HL-60 (cell line): Measurements from ENCODE around the gene SF3A2.

Experiments
- DNase-seq, 2 experiments: peaks; one replicate each; pipeline ENCODE4 v3.0.0-alpha.2; 2010 to 2020; ENCODE audit warnings: low read depth in 1 of 2, low spot score in 1 of 2
- H3K27ac ChIP-seq: fragments of 250-450 bp; sonication (Bioruptor Pico); replicated peaks from 2 replicates; pipeline ENCODE4 v1.5.1; 2020; ENCODE audit warnings: mild to moderate bottlenecking, moderate library complexity
- H3K27me3 ChIP-seq: fragments of 250-450 bp; sonication (Bioruptor Pico); 2 replicates; pipeline ENCODE4 v1.5.1; 2021; ENCODE audit warnings: mild to moderate bottlenecking, moderate library complexity; ENCODE audit not compliant: insufficient read depth, poor library complexity, severe bottlenecking
- H3K4me3 ChIP-seq: replicated peaks from 2 replicates; pipeline ENCODE4 v1.5.1; 2011; ENCODE audit warnings: mild to moderate bottlenecking, control low read depth, low read length; ENCODE audit not compliant: insufficient read depth
- GABPA ChIP-seq: IDR thresholded peaks from 2 replicates; pipeline ENCODE4 v1.6.1; 2012; ENCODE audit warnings: low read depth
- POLR2AphosphoS5 ChIP-seq: IDR thresholded peaks from 2 replicates; pipeline ENCODE4 v1.6.1; 2012; ENCODE audit warnings: low read depth
- SPI1 ChIP-seq: IDR thresholded peaks from 2 replicates; pipeline ENCODE4 v1.6.1; 2012; ENCODE audit warnings: low read depth, mild to moderate bottlenecking, borderline replicate concordance
- TF ChIP-seq, protein P1 (sequence below): IDR thresholded peaks from 2 replicates; pipeline ENCODE4 v1.6.1; 2012; ENCODE audit warnings: low read depth; ENCODE audit not compliant: insufficient replicate concordance
- TF ChIP-seq, protein P2 (sequence below): IDR thresholded peaks from one replicate; pipeline ENCODE4 v1.5.1; 2011; ENCODE audit warnings: low read length, control low read depth, inconsistent platforms; ENCODE audit not compliant: insufficient read depth

Gene SF3A2

GRCh38 chr19:2242816-2243215 lies 6.2 kb downstream of the SF3A2 start:
- TF ChIP-seq POLR2AphosphoS5 (no peak), SPI1 (no peak)
- TF ChIP-seq, protein P1, sequence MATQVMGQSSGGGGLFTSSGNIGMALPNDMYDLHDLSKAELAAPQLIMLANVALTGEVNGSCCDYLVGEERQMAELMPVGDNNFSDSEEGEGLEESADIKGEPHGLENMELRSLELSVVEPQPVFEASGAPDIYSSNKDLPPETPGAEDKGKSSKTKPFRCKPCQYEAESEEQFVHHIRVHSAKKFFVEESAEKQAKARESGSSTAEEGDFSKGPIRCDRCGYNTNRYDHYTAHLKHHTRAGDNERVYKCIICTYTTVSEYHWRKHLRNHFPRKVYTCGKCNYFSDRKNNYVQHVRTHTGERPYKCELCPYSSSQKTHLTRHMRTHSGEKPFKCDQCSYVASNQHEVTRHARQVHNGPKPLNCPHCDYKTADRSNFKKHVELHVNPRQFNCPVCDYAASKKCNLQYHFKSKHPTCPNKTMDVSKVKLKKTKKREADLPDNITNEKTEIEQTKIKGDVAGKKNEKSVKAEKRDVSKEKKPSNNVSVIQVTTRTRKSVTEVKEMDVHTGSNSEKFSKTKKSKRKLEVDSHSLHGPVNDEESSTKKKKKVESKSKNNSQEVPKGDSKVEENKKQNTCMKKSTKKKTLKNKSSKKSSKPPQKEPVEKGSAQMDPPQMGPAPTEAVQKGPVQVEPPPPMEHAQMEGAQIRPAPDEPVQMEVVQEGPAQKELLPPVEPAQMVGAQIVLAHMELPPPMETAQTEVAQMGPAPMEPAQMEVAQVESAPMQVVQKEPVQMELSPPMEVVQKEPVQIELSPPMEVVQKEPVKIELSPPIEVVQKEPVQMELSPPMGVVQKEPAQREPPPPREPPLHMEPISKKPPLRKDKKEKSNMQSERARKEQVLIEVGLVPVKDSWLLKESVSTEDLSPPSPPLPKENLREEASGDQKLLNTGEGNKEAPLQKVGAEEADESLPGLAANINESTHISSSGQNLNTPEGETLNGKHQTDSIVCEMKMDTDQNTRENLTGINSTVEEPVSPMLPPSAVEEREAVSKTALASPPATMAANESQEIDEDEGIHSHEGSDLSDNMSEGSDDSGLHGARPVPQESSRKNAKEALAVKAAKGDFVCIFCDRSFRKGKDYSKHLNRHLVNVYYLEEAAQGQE = no peak
- no peak for DNase-seq
- Histone ChIP-seq H3K27ac (no peak overlapping the region), H3K27me3 (no peaks in the 10 kb centered on the region), H3K4me3 (no peak overlapping the region)

GRCh38 chr19:2243274-2244124 lies 6.9 kb downstream of the SF3A2 start:
- H3K27ac ChIP-seq = no peak overlapping the region
- H3K4me3 ChIP-seq = no peak overlapping the region

DNA sequence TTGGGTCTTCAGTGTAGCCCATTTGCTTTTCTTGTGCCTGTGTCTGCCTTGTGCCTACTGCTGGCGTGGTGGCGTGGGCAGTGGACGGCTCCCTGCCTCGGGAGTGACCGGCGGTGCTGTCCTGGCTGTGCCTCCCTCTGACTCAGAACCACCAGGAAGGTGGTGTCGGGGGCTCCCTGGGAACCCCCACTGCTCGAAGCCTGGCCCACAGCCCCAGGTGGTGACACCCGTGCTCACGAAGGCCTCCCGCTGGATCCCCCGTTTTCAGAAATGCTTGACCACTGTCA lies 7.4 kb downstream of the SF3A2 start:
- H3K4me3 ChIP-seq = no peak overlapping the region
- TF ChIP-seq GABPA (no peak), SPI1 (no peak), POLR2AphosphoS5 (no peak)
- TF ChIP-seq, protein P1 = no peak
- TF ChIP-seq, protein P2, sequence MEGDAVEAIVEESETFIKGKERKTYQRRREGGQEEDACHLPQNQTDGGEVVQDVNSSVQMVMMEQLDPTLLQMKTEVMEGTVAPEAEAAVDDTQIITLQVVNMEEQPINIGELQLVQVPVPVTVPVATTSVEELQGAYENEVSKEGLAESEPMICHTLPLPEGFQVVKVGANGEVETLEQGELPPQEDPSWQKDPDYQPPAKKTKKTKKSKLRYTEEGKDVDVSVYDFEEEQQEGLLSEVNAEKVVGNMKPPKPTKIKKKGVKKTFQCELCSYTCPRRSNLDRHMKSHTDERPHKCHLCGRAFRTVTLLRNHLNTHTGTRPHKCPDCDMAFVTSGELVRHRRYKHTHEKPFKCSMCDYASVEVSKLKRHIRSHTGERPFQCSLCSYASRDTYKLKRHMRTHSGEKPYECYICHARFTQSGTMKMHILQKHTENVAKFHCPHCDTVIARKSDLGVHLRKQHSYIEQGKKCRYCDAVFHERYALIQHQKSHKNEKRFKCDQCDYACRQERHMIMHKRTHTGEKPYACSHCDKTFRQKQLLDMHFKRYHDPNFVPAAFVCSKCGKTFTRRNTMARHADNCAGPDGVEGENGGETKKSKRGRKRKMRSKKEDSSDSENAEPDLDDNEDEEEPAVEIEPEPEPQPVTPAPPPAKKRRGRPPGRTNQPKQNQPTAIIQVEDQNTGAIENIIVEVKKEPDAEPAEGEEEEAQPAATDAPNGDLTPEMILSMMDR = no peak
- no peaks in the 10 kb centered on the region for H3K27me3 ChIP-seq
- no peak for DNase-seq
- H3K27ac ChIP-seq = no peak overlapping the region

More at GRCh38 chr19:2243274-2244124, 6.9 kb downstream of the SF3A2 start:
- TF ChIP-seq POLR2AphosphoS5 (no peak), GABPA (no peak), SPI1 (no peak)
- TF ChIP-seq, protein P1 = no peak
- TF ChIP-seq, protein P2 = no peak
- no peaks in the 10 kb centered on the region for H3K27me3 ChIP-seq
- no peak for DNase-seq
